IgD-negative memory B cell (primary cell): Measurements from ENCODE around the gene SMAD6. TPM values are rescaled to one million over a fixed set of nuclear protein-coding genes. Genes with fewer than 3 reads are reported as not detected.

Experiments used
- H3K27ac Mint-ChIP-seq, 3 donors: one replicate each; pipeline ENCODE4 v1.8.0; 2020 to 2022; ENCODE audit warnings: mild to moderate bottlenecking in 3 of 3, mixed read lengths in 3 of 3, moderate library complexity in 1 of 3
- H3K27me3 Mint-ChIP-seq: one replicate; pipeline ENCODE4 v1.8.0; 2021; ENCODE audit warnings: mixed read lengths
- H3K36me3 Mint-ChIP-seq: one replicate; pipeline ENCODE4 v1.8.0; 2020; ENCODE audit warnings: mild to moderate bottlenecking, mixed read lengths
- H3K4me1 Mint-ChIP-seq, 3 donors: one replicate each; pipeline ENCODE4 v1.8.0; 2020 to 2022; ENCODE audit warnings: mixed read lengths in 3 of 3, mild to moderate bottlenecking in 1 of 3
- H3K4me3 Mint-ChIP-seq, 4 donors: one replicate each; pipeline ENCODE4 v1.8.0; 2020 to 2022; ENCODE audit warnings: mild to moderate bottlenecking in 4 of 4, mixed read lengths in 4 of 4, moderate library complexity in 3 of 4
- H3K9me3 Mint-ChIP-seq, 3 donors: one replicate each; pipeline ENCODE4 v1.8.0; 2020 to 2021; ENCODE audit warnings: mixed read lengths in 3 of 3, mild to moderate bottlenecking in 1 of 3
- polyA plus RNA-seq: library from polyadenylated mRNA; unstranded; fragments of 300-500 nt; fragmentation: Illumina TruSeq; gene quantifications from one replicate; pipeline ENCODE4 v1.2.3, GENCODE V29; 2021

SMAD6 gene
- polyA plus RNA-seq, 1 donor from 2014 or later, result not detected

DNA sequence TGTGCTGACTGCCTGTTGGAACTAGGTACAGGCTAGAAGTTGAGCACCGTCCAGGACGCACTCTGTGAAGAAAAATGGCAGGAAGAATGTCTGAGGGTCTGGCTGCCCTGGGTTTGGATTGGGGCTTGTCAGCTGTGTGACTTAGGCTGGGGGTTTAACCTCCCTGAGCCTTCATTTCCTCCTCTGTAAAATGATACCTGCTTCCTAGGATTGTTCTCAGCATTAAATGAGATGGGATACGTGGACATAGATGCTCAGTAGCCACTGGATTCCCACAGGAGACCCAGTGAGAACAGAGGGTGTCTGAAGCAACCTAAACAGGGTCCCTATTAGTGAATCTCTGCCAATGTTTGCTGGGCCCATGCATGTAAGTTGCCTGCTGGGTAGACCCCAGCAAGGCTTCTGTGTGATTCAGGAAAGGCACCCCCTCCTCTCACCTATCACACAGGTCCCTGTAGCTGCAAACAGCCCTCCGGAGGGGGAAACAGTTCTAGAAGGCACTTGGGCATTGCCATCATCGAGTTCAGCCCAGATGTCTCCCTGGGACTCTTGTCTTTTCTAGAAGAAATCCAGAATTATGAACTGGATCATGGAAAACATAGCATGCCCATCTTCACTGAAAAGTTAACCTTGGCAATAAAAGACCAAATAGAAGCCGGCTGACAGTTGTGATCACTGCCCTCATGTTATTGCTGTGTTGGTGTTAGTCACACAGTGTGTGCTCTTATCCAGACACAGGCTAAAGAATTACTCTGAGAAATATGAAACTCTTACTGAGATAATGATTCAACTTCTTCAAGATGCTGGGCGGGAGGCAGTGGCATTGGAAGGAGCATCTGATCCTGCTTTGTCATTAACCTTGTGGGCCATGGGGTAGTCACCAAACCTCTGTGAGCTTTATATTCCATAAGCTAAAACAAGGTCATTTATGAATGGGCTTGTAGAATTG is 64.5 kb downstream of the SMAD6 start:
- Mint-ChIP-seq H3K27me3 (peaks cover 36% of the 10 kb centered on the region), H3K27ac (no peak overlapping the region), H3K36me3 (peaks cover 3% of the 10 kb centered on the region), H3K4me3 (no peak overlapping the region), H3K4me1 (peaks cover 3 to 7% (median 6%) of the 10 kb centered on the region in 3 donors), H3K9me3 (no peaks in the 10 kb centered on the region)

DNA sequence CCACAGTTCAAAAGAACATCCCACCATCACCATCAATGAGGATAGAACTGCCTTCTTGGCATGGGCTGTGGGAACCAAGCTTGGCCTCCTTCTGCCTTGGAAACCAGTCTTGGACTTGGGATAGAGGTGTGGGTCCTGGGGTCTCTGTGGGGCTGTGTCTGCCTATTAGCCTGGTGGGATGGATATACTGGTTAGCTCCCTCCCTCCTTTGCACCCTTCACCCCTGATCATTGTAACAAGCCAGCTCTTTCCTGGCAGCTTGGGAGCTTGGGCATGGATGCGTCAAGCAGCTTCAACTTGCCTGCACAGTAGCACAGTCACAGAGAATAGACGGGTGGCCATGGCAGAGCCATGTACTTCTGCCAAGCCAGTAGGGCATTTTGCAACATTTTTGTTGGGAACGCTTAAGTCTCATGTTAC is 65.2 kb downstream of the SMAD6 start:
- H3K27me3 Mint-ChIP-seq, result peaks cover 31% of the 10 kb centered on the region

DNA sequence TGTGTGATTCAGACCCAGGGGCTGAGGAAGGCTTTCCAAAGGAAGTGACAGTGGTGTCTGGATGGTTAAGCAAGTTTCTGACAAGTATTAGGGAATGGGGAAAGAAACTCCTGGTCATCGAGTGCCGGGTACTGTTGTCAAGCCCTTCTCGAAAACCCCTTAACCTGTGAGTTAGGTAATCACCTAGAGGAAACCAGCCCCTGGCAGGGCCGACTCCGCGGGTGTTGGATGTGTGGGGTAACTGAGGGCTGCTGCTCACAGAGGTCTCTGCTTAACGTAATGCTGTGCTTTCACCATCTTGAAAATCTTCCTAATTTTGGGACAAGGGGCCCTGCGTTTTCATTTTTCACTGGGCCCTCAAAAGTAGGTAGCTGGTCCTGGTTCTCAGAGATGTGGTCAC is 67.0 kb downstream of the SMAD6 start:
- Mint-ChIP-seq H3K36me3 (peaks cover 3% of the 10 kb centered on the region), H3K27ac (no peak overlapping the region), H3K4me1 (peaks cover 3 to 7% (median 6%) of the 10 kb centered on the region in 3 donors), H3K9me3 (no peaks in the 10 kb centered on the region), H3K4me3 (no peak overlapping the region), H3K27me3 (peaks cover 17% of the 10 kb centered on the region)

More for the DNA sequence above, 65.2 kb downstream of the SMAD6 start:
- Mint-ChIP-seq H3K4me3 (no peak overlapping the region), H3K9me3 (no peaks in the 10 kb centered on the region), H3K4me1 (peaks cover 3 to 7% (median 6%) of the 10 kb centered on the region in 3 donors), H3K27ac (no peak overlapping the region), H3K36me3 (peaks cover 3% of the 10 kb centered on the region)

DNA sequence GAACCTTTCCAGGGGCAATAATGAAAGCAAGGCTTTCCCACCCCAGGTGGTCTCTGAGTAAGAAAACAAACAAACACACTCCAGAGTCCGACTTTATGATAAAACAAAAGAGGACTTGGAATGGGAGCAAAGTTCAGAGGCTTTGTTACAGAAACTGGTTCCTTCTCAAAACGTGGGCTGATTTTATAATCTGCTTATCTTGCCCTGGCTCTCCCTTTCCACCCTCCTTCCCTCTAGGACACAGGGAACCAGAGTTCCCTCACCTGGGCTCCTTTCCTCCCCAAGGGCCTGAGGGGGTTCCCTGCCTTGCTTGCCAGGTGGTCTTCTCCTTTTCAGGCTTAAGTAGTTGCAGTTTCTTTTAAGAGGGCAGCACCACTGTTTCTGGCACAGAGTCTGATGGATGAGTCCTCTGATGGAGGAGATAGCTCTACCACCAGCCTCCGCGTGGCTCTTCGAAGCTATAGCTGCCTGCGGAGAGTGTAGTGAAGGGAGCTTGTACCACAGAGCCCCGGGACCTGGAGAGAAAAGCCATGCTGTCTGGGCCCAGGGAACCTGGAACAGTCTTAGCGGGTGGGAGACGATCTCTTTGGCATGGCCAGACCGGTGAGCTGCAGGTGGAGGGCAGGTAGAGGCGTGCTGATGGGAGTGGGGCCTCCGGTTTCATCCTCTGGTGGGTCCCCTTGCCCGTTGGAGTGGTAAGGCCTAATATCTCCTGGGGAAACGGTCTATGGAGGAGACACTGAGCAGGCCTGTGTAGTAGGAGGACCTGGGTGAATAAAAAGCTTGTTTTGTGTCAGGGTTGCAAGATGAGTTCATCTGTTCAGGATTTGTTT is 68.7 kb downstream of the SMAD6 start:
- H3K27me3 Mint-ChIP-seq, result peaks cover 3% of the 10 kb centered on the region
- H3K4me1 Mint-ChIP-seq, result peaks cover under 1 to 3% (median 3%) of the 10 kb centered on the region in 3 donors
- H3K27ac Mint-ChIP-seq, result peak overlapping the region in 1 of 3 donors; percentile 53
- peak overlapping the region in 1 of 4 donors; percentile 31 for H3K4me3 Mint-ChIP-seq
- peaks cover 3% of the 10 kb centered on the region for H3K36me3 Mint-ChIP-seq
- H3K9me3 Mint-ChIP-seq, result no peaks in the 10 kb centered on the region

DNA sequence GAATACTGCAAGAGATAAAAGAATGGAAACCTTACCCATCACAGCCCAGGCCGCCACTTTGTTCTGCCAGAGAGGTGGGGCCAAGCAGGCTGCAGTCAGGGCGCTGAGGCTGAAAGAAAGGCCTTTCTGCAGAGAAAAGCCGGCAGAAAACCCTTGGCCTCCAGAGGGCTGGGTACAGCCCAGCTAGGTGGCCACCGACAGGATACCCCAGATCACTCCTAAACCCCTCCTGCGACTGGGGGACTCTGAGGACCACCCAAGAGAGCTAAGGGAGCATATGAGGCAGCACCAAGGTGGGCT is 69.3 kb downstream of the SMAD6 start:
- peaks cover 3% of the 10 kb centered on the region for H3K36me3 Mint-ChIP-seq
- H3K4me3 Mint-ChIP-seq, result no peak overlapping the region
- H3K27ac Mint-ChIP-seq, result no peak overlapping the region
- H3K27me3 Mint-ChIP-seq, result peaks cover 2% of the 10 kb centered on the region
- H3K4me1 Mint-ChIP-seq, result no peaks in the 10 kb centered on the region
- H3K9me3 Mint-ChIP-seq, result no peaks in the 10 kb centered on the region

DNA sequence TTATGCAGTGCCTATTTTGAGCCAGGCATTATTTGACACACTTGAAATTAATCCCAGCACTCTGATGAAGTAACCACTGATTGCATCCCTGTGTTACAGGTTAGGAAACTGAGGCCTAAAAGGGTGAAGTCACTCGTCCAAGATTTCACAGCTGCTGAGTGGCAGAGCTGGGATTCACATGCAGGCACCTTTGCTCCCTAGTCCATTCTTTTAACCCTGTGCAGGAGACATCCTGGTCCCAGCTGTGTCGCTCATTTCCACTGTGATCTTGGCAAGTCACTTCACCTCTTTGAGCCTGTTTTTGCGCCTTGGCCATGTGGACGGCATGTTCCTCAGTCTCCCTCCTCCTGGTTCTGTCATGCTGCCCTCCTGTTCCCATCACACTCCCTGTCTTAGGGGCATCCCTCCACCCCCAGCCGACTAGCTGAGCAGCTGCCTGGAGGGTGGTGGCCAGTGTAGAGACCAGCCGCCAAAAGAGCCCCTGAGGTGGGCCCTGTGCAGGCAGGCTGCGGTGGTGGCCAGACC is 70.6 kb downstream of the SMAD6 start:
- no peak overlapping the region for H3K4me3 Mint-ChIP-seq
- H3K27ac Mint-ChIP-seq, result no peak overlapping the region
- H3K4me1 Mint-ChIP-seq, result no peaks in the 10 kb centered on the region
- H3K9me3 Mint-ChIP-seq, result no peaks in the 10 kb centered on the region
- no peaks in the 10 kb centered on the region for H3K27me3 Mint-ChIP-seq
- H3K36me3 Mint-ChIP-seq, result peaks cover 3% of the 10 kb centered on the region

DNA sequence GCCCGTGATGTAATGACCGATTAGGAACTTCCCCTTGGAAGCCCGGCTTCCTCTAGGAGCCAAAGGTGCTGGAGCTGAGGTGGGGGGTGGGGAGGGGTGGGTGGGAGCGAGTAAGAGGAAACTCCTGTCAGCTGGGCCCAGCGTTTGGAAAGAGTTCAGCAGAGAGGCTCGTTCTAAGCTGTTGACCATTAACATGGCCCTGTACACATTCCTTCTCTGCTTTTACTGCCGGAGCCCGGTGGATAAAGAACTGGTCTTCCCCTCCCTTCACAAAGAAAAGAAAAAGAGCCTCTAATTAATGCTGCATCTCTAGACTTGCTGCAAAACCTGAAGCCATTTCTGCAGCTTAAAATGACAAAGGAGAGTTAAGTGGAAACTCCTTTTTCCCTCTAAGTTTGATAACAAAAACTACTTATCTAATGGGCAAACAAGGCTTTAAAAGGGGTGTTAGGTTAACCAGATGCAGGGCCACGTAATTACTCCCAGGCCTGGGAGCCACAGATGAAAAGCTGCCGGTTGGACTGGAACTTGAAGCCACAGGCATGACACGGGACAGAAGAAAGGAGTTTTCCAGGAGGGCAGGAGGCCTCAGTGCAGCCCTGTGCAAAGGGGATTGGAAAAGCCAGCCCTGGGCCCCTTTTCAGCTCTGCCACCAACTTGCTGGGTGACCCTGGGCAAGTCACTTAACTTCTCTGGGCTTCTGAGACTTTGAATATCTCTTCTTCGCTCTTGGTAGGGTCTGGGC is 71.3 kb downstream of the SMAD6 start:
- Mint-ChIP-seq H3K4me1 (no peaks in the 10 kb centered on the region), H3K4me3 (peak overlapping the region in 1 of 4 donors; percentile 56), H3K27ac (no peak overlapping the region), H3K36me3 (peaks cover 3% of the 10 kb centered on the region), H3K27me3 (no peaks in the 10 kb centered on the region), H3K9me3 (no peaks in the 10 kb centered on the region)

DNA sequence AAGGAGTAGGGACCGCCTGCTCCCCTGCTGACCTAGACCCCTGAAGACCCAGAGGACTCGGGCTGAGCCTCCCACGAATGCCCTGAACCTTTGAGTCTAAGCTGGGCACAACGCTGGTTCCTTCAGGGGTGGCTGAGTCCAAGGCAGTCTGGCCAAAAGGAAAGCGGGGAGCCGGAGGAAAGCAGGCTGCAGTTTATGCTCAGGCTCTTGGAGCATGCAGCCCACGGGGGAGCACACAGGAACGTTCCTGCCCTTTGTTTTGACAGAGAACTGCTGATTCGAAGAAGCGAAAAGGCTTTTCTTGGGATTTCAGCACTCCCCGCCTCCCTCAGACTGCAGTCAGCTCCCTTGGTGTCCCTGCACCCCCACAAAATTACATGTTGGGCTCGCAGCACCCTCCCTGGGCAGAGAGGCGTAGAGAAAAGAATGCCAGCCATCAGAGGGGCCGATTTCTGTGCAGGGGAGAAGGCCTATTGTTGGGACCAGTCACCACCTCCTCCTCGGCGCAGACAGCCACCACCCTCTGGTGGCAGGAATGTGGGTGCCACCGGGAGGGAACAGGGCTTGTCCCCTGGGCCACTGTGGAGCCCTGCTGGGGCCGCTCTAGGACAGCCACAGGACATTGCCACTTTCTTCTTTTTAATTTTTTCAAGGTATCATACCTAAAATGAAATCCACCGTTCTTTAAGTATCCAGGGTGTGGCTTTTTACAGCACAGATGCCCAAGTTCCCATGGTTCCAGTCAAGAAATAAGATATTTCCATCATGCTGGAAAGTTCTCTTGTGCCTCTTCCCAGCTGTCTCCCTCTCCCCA is 72.2 kb downstream of the SMAD6 start:
- Mint-ChIP-seq H3K36me3 (peaks cover 3% of the 10 kb centered on the region), H3K9me3 (no peaks in the 10 kb centered on the region), H3K27ac (no peak overlapping the region), H3K27me3 (no peaks in the 10 kb centered on the region), H3K4me1 (no peaks in the 10 kb centered on the region), H3K4me3 (no peak overlapping the region)

DNA sequence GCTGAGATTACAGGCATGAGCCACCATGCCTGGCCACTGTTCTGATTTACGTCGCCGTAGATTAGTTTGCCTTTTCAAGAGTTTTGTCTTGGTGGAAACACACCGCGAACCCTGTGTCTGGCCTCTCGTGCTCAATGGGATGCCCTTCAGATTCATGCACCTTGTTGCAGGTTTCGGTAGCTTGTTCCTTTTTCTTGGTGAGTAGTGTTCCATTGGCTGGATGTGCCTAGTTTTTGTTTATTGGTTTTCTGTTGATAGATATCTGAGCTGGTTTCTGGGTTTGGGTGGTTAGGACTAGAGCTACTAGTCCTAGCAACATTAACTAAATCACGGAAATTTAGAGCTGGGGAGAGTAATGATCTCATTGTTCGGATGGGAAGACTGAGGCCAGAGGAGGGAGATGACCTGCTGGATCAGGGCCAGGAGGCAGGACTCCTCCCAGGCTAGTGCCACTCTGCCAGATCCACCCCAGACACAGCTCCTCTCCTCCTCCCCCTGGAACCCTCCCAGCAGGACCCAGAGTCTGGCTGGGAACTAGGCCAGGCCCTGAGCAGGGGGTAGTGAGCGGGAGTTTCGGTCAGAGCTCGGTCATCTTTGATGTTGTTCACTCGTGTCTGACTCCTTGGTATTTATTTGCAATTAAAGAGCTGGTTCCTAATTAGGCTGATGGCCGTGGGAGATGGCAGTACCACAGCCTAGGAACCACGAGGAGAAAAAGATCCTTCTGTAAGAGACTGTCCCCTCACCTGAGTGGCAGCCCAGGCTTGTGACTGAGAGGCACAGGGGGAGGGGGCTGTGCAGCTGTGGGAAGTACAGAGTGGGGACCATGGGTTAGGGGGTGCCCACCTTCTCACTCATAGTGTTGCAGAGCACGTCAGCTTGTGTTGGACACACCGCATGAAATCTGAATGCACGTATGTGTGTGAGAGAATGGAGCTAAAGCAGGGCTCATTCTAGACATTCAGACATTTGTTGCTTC is 73.4 kb downstream of the SMAD6 start:
- H3K4me3 Mint-ChIP-seq, result no peak overlapping the region
- H3K9me3 Mint-ChIP-seq, result no peaks in the 10 kb centered on the region
- no peaks in the 10 kb centered on the region for H3K4me1 Mint-ChIP-seq
- no peaks in the 10 kb centered on the region for H3K36me3 Mint-ChIP-seq
- no peak overlapping the region for H3K27ac Mint-ChIP-seq
- no peaks in the 10 kb centered on the region for H3K27me3 Mint-ChIP-seq

DNA sequence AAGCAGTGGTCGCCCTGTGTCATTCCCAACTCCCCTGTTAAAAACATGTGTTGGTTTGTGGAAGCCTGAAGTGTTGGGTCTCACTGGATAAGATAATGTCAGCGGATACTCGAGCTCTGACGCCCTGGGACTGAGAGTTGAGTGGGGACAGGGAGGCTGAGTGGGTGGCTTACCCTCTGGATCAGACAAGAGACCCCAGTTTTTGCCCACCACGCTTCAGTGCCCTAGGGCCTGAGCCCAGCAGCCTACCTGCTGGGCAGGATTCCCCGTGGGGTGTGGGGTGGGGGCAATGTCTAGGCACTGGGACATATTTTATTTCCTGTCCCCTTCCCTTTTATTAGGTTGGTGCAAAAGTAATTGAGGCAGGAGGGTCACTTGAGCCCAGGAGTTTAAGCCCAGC is 75.0 kb downstream of the SMAD6 start:
- Mint-ChIP-seq H3K9me3 (no peaks in the 10 kb centered on the region), H3K27me3 (peaks cover 2% of the 10 kb centered on the region), H3K36me3 (no peaks in the 10 kb centered on the region), H3K27ac (no peak overlapping the region), H3K4me3 (no peak overlapping the region), H3K4me1 (no peaks in the 10 kb centered on the region)

DNA sequence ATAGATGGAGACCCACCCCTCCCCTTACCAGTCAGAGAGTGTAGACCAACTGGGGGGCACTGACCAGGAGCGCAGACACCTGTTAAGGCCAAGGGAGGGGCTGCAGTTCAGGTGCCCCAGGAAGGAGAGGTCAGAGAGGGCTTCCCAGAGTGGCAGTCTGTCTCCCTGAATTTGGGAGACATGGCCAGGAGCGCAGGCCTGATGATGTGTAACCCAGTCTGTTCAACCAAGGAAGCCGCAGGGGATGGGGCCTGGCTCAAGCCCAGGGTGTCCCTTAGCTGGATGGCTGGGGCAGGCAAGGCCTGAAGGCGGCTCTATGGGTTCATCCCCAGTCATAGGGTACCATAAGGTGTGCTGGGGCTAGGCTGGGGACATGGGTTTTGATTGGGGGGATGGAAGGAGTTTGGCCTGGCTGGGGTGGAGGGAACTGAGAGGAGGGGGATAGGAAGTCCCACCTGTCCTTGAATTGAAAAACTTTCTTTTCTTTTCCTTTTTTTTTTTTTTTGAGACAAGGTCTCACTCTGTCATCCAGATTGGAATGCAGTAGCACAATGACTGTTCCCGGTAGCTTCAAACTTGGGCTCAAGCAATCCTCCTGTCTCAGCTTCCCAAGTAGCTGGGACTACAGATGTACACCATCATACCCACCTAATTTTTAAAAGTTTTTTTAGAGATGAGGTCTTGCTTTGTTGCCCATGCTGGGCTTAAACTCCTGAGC is 75.7 kb downstream of the SMAD6 start:
- H3K27ac Mint-ChIP-seq, result no peak overlapping the region
- H3K36me3 Mint-ChIP-seq, result no peaks in the 10 kb centered on the region
- no peaks in the 10 kb centered on the region for H3K9me3 Mint-ChIP-seq
- H3K4me3 Mint-ChIP-seq, result no peak overlapping the region
- H3K27me3 Mint-ChIP-seq, result peaks cover 2% of the 10 kb centered on the region
- H3K4me1 Mint-ChIP-seq, result no peaks in the 10 kb centered on the region

DNA sequence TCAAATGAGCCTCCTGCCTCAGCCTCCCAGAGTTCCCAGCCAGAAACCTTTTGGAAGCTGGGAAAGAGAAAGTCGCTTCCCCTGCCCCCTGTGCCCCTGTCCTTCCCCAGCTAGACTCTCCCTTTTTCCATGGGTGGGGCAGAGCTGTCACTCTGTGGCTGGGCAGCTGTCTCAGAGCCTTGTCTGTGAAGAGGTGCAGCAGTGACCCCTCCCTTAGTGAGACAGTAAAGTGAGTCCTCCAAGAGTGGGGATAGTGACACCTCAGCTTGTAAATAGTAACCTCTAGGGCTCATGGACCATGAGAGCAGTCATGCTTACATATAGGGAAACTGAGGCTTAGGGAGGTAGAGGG is 76.3 kb downstream of the SMAD6 start:
- Mint-ChIP-seq H3K36me3 (no peaks in the 10 kb centered on the region), H3K27ac (no peak overlapping the region), H3K4me1 (no peaks in the 10 kb centered on the region), H3K9me3 (no peaks in the 10 kb centered on the region), H3K27me3 (peaks cover 2% of the 10 kb centered on the region), H3K4me3 (no peak overlapping the region)

DNA sequence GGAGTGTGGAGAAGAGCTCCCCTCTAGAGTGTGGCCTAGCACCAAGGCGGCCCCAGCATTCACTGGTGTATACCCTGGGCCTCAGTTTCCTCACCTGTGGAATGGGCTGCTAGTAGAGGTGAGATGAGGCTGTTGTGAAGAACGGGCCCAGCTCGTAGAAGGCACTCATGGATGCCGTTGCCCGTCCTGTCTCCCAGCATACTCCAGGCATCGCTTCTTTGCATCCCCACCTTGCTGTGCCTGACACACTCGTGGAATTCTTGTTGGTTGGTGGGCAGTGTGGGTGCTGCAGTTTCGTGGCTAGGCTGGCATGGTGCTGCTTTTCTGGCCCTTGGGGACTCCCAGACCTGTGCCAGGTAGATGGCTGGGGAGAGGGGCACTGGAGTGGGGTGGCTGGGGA is 76.7 kb downstream of the SMAD6 start:
- peaks cover 0 to under 1% (median 0%) of the 10 kb centered on the region in 3 donors for H3K4me1 Mint-ChIP-seq
- no peaks in the 10 kb centered on the region for H3K9me3 Mint-ChIP-seq
- H3K27ac Mint-ChIP-seq, result no peak overlapping the region
- no peak overlapping the region for H3K4me3 Mint-ChIP-seq
- no peaks in the 10 kb centered on the region for H3K36me3 Mint-ChIP-seq
- H3K27me3 Mint-ChIP-seq, result peaks cover 2% of the 10 kb centered on the region
